Measurements from ENCODE around the gene WDR74.

Gene WDR74

GRCh38 chr11:62811659-62812058 lies 27.7 kb downstream of the WDR74 start:
- TF ChIP-seq CTCF (conservative IDR thresholded peaks at IDR 0.05; ENCODE audit: low read depth): no peak
- no peak overlapping the region for H3K27ac ChIP-seq
- POLR2A ChIA-PET (ENCODE audit: low non-redundant PET): no interaction called here
- DNase-seq (ENCODE audit: low spot score): no peak
- CTCF ChIA-PET: no interaction called here

DNA sequence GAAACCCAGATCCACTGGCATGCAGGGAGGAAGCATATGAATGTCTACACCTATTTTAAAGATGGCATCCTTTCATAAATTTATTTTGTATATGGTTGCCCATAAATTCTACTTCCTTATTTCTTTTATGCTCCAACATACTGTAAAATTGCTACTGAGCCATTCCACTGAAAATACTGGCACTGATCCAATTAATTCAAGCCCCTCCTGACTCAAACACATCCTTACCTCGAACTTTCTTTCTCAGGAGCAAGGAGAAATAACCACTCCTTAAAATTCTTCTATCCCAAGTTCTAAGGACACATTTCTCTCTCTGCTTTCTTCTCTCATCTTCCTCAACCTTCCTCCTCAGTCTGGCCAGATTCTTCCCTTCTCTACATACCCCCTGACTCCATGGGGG lies 28.6 kb downstream of the WDR74 start:
- DNase-seq (ENCODE audit: low spot score): no peak
- TF ChIP-seq CTCF (conservative IDR thresholded peaks at IDR 0.05; ENCODE audit: low read depth): no peak
- CTCF ChIA-PET: no interaction called here
- no peak overlapping the region for H3K27ac ChIP-seq
- POLR2A ChIA-PET (ENCODE audit: low non-redundant PET): no interaction called here

DNA sequence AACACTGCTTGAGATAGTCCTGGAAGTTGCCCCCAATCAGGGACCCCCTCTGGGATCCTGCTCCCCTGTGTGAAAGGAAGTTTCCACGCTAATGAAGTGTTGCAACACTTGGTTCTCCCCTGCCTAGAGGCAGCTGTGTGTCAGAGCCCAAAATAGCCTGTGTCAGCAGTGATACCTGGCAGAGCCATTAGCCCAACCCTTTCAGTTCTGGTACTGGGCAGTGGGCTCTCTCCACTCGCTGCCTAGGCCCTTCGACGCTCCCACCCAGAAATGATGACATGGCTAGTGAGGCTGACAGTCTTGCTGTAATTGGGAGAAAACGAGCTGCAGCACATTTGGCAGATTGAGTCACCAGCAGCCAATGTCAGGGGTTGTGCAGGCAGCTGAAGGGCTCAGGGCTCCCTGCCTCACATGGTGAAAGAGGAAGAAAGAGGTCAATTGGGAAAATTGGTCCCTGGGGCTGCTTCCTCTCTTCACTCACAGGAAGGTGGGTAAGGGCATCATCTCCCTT lies 32.7 kb downstream of the WDR74 start:
- DNase-seq (ENCODE audit: low spot score): no peak
- H3K27ac ChIP-seq: peak overlapping the region; percentile 82
- CTCF ChIA-PET: interaction anchor here (0.5 to 0.7 kb wide), 3 partner anchors 9 to 215 kb away, joined by 3 to 4 read pairs (median 3); partner anchors contain the start of gene TUT1
- TF ChIP-seq CTCF (conservative IDR thresholded peaks at IDR 0.05; ENCODE audit: low read depth): no peak
- POLR2A ChIA-PET (ENCODE audit: low non-redundant PET): interaction anchor here (1.2 kb wide), 1 partner anchor 35 kb away, joined by 3 read pairs; no protein-coding TSS in a partner anchor

DNA sequence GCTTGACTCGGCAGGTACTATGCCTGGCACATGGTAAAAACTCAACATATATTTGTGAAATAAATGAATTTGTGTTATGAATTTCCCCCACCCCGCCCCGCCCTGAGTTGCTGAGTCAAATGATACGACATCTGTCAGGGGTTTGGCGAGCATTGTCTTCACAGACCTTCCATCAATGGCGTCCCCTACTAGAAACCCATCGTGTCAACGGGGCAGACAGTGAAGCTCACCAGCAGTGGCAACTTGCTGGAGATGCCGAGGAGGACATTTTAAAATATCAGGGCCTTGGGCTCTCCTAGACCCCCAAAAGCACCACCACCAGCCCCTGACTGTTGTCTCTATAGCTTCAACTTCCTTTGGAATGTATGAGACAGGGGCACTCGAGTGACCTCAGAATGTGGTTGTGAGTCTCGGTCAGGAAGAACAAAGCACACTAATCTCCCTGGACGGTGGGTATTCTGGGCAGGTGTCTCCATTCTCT lies 33.4 kb downstream of the WDR74 start:
- ChIA-PET POLR2A (ENCODE audit: low non-redundant PET) (interaction anchor here (0.7 to 1.2 kb wide), 2 partner anchors 35 to 1437 kb away, joined by 3 read pairs; no protein-coding TSS in a partner anchor), CTCF (no interaction called here)
- no peak for TF ChIP-seq CTCF (conservative IDR thresholded peaks at IDR 0.05; ENCODE audit: low read depth)
- no peak for DNase-seq (ENCODE audit: low spot score)
- H3K27ac ChIP-seq: peak overlapping the region; percentile 82

DNA sequence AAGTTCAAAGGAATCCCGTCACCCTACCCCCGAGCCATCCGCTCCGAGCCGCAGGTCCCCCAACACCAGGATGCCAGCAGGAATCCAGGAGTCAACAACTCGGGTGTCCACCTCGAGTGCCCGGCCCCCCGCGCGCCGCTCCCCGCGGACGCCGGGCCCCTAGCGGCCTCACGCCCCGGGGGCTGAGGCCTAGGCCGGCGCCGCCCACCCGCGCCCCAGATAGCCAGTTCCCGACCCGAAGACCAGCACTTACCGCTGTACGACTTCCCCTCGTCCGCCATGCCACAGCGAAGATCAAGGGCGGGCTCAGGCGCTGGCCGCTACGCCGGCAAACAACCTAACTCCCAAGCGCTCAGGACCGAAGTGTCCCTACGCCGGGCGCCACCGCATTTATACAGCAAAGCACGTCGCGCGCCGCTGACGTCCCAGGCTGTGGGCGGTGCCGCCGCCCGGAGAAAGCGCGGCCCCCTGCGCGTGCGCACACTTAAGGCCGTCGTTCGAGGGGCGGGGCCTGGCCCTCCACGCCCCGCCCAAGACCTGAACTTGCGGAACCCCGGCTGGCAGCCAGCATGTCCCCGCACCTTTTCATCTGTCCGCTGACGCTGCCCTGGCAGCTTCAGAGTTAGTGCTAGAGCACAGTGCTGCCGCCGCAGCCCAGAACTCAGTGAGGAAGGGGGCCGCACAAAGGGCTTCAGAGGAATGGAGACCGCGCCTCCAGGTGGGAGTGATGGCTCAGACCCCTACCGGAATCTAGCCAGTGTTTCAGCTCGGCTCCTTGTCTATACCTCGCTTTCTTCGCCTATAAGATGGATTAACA lies 34.1 kb downstream of the WDR74 start, which contains the start of gene NXF1:
Gene NXF1, minus strand, starts transcription at position 365 of the 817 bp plus-strand sequence. Its CDS starts 84 bp downstream, at position 281.
- no peak for TF ChIP-seq CTCF (conservative IDR thresholded peaks at IDR 0.05; ENCODE audit: low read depth)
- ChIA-PET POLR2A (ENCODE audit: low non-redundant PET) (interaction anchor here (0.7 kb wide), 1 partner anchor 1438 kb away, joined by 3 read pairs; no protein-coding TSS in a partner anchor), CTCF (interaction anchor here (0.6 kb wide), 1 partner anchor 426 kb away, joined by 4 read pairs; no protein-coding TSS in a partner anchor)
- DNase-seq (ENCODE audit: low spot score): peak; percentile 97
- peak within 1 kb of the TSS; percentile 82 for H3K27ac ChIP-seq

DNA sequence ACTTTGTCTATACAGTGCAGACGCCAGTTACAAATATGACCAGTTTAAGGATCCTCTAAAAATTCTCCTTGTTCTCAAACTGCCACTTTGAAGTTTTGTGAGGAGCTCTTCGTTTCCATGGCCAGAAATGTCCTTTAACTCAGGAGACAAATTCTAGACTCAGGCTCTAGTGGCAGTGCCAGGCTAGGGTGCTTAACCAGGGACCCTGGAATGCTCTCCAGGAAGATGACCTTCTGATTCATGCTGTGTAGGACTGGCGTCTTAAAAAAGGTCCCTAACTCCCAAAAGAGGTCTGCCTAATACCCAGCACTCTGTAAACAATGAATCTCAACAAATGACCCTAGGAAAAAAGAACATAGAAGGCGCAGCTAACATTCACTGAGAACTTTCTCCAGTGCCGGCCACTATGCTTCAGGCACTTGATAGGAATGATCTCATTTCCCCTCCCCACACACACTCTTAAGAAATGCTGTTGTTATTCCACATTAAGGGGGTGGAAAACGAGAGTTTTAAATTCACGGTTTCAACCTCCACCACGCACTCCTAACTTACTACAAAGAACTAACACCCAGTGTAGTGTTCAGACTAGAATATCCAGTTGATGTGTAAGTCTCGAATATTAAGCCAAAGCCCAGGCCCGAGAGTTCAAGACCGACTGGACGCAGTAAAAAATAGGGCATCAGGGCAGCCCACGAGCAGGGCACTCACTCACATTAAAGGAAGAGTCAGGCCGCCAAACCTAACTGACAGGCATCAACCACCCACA lies 34.9 kb downstream of the WDR74 start:
- peak overlapping the region; percentile 82 for H3K27ac ChIP-seq
- ChIA-PET CTCF (no interaction called here), POLR2A (ENCODE audit: low non-redundant PET) (no interaction called here)
- no peak for DNase-seq (ENCODE audit: low spot score)
- TF ChIP-seq CTCF (conservative IDR thresholded peaks at IDR 0.05; ENCODE audit: low read depth): no peak
